SK-N-SH treated with all-trans-retinoic acid at 6 μM for 48 hours (cell line): ENCODE measurements around the gene STAG1.

ENCODE experiments used
- ESRRG ChIP-seq: fragments of 250-450 bp; sonication (Bioruptor Pico); IDR thresholded peaks from 2 replicates; pipeline ENCODE4 v1.6.1; 2021; ENCODE audit warnings: mild to moderate bottlenecking
- RARB ChIP-seq: fragments of 250-450 bp; sonication (Bioruptor Pico); IDR thresholded peaks from 2 replicates; pipeline ENCODE4 v1.8.0; 2021; ENCODE audit warnings: mild to moderate bottlenecking, moderate library complexity
- TOX ChIP-seq: fragments of 250-450 bp; sonication (Bioruptor Pico); IDR thresholded peaks from 2 replicates; pipeline ENCODE4 v1.8.0; 2021; ENCODE audit warnings: mild to moderate bottlenecking, moderate library complexity, borderline replicate concordance
- ZFP3 ChIP-seq: fragments of 250-450 bp; sonication (Bioruptor Pico); IDR thresholded peaks from 2 replicates; pipeline ENCODE4 v1.5.0; 2020; ENCODE audit warnings: mild to moderate bottlenecking, moderate library complexity
- ZFP30 ChIP-seq: fragments of 450-650 bp; formaldehyde crosslinking; IDR thresholded peaks from 2 replicates; pipeline ENCODE4 v1.5.0; 2022; ENCODE audit warnings: mild to moderate bottlenecking, moderate library complexity
- TF ChIP-seq, protein P1 (sequence below): fragments of 250-450 bp; sonication (Bioruptor Pico); IDR thresholded peaks from 2 replicates; pipeline ENCODE4 v1.5.1; 2020; ENCODE audit warnings: low read depth, mild to moderate bottlenecking, moderate library complexity
- TF ChIP-seq, protein P2 (sequence below): fragments of 250-450 bp; sonication (Bioruptor Pico); IDR thresholded peaks from 2 replicates; pipeline ENCODE4 v1.8.0; 2020; ENCODE audit warnings: mild to moderate bottlenecking, moderate library complexity, borderline replicate concordance

DNA sequence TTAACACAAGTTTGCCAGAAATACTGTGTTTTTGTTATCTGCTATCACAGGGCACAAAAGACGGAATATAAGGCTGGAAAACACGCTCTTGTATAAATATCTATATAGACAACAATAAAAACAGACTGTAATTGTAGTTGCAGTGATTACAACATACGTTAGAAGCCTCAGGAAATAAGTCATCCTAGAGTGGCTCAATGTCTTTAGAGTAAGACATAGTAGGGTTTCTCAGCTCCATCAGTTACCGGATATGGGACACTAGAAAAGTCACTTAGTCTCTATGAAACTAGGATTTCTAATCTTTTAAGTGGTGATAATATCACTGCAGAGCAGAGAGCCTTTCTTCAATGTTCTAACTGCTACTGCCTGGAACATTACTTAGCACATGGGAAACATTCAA is 208.8 kb downstream of the STAG1 start:
- TF ChIP-seq RARB (CRISPR knock-in tag): no peak
- TF ChIP-seq, protein P1, sequence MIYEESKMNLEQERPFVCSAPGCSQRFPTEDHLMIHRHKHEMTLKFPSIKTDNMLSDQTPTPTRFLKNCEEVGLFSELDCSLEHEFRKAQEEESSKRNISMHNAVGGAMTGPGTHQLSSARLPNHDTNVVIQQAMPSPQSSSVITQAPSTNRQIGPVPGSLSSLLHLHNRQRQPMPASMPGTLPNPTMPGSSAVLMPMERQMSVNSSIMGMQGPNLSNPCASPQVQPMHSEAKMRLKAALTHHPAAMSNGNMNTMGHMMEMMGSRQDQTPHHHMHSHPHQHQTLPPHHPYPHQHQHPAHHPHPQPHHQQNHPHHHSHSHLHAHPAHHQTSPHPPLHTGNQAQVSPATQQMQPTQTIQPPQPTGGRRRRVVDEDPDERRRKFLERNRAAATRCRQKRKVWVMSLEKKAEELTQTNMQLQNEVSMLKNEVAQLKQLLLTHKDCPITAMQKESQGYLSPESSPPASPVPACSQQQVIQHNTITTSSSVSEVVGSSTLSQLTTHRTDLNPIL: no peak
- no peak for TF ChIP-seq ESRRG
- TF ChIP-seq ZFP3 (CRISPR knock-in tag): no peak
- TF ChIP-seq, protein P2, sequence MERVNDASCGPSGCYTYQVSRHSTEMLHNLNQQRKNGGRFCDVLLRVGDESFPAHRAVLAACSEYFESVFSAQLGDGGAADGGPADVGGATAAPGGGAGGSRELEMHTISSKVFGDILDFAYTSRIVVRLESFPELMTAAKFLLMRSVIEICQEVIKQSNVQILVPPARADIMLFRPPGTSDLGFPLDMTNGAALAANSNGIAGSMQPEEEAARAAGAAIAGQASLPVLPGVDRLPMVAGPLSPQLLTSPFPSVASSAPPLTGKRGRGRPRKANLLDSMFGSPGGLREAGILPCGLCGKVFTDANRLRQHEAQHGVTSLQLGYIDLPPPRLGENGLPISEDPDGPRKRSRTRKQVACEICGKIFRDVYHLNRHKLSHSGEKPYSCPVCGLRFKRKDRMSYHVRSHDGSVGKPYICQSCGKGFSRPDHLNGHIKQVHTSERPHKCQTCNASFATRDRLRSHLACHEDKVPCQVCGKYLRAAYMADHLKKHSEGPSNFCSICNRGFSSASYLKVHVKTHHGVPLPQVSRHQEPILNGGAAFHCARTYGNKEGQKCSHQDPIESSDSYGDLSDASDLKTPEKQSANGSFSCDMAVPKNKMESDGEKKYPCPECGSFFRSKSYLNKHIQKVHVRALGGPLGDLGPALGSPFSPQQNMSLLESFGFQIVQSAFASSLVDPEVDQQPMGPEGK: no peak
- no peak for TF ChIP-seq TOX
- no peak for TF ChIP-seq ZFP30 (CRISPR knock-in tag)
